Activated CD8-positive, alpha-beta memory T cell treated with anti-CD3 and anti-CD28 coated beads, Interleukin-2, amount 50 U/mL, for 48 hours (primary cell): Measurements from ENCODE around the gene GNB1.
A peak's percentile ranks its signal among the peaks of the same experiment; 100 is the strongest.
"Not testable (repeated sequence)": the region's sequence is repeated elsewhere in the genome, so short reads cannot be mapped to it uniquely, and the experiment has no call there.

ENCODE experiments used
- DNase-seq: peaks from one replicate; pipeline ENCODE4 v3.0.0-alpha.2; 2020

The GNB1 gene

DNA sequence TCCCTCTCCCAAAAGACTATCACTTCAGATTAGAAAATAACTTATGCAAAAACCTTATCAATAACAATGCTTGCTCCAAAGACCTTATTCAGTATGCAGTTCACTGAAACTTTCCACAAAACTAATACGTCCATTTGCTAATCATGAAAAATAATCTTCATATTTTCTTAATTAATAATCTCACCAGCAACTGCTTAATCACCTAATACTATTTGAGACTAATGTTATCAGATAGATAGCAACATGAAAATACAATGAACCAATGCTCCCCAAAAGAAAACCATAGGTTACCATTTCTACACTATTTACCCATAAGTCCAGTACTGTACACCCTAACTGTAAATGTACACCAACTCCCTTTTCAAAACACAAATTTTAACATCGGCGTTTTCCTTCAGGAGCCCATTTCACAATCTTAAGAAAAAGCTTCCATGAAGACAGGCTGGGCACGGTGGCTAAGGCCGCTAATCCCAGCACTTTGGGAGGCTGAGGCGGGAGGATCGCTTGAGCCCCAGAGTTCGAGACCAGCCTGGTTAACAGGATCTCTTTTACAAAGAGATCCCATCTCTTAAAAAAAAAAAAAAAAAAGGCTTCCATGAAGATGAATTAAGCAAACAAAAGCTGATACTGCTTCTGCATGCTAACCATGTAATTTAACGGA lies 1.7 kb downstream of the GNB1 start:
- no peak for DNase-seq

DNA sequence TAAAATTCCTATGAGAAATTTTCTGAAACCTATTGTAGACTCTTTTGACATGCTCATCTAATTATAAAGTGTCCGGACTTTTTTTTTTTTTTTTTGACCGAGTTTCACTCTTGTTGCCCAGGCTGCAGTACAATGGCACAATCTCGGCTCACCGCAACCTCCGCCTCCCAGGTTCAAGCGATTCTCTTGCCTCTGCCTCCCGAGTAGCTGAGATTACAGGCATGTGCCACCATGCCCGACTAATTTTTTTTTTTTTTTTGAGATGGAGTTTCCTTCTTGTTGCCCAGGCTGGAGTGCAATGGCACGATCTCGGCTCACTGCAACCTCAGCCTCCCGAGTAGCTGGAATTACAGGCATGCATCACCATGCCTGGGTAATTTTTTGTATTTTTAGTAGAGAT lies 7.0 kb downstream of the GNB1 start:
- not testable (repeated sequence) for DNase-seq

- DNase-seq = no peak
Observed at GRCh38 chr1:1883092-1883873, 7.6 kb downstream of the GNB1 start.

DNA sequence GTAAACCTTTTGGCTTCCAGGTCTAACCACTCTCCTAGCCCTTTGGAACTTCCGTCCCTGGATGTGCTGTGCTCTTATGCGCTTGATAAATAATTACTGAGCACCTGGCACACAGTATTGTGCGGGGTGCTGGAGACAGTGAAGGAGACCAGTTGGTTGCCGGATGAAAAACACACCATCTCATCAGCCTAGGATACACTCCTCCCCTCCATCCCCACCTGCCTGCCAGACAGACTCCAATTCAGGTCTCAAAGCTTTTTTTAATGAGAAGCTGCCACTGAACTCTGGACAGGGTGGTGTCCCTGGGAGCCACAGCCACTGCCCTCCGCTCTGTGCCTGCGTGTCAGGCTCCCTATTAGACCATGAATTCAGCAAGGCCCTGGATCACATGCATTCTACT lies 9.2 kb downstream of the GNB1 start:
- no peak for DNase-seq

DNA sequence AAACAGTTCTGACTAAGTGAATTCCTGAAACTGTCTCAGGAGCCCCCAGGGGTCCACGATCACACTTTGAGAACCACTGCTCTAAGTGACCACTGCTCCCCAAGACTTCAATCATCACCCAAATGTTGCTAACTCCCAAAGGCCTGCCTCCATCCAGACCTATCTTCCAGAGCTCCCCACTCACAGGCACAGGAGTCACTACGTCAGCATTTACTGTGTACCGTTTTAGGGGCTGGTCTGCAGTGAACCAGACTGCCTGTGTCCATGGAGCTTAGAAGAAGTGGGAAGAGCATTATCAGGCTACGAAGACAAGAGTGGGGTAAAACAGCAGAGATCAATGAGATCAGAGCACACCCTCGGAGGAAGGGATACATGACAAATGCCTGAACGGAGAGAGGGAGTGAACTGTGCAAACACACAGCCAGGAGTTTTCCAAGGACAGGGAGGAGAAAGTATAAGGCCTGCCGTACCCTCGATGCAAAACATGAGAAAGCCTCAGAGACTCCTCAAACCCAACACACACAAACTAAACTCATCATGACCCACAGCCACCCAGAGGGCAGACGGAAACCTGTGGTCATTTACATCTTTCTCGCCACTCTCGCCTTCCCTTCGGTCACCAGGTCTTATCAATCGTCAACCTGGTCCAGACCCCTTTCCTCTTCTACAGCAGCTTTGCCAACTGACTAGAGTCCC lies 10.1 kb downstream of the GNB1 start:
- no peak for DNase-seq

DNA sequence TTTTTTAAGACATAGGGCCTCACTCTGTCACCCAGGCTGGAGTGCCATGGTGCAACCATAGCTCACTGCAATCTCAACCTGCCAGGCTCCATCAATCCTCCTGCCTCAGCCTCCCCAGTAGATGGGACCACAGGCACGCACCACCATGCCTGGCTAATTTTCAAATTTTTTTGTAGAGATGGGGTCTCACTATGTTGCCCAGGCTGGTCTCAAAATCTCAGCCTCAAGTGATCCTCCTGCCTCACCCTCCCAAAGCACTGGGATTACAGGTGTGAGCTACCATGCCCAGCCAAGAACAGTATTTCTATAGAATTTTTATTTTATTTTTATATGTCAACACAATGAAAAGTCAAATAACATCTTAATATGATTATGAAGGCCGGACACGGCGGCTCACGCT lies 10.9 kb downstream of the GNB1 start:
- DNase-seq = no peak

DNA sequence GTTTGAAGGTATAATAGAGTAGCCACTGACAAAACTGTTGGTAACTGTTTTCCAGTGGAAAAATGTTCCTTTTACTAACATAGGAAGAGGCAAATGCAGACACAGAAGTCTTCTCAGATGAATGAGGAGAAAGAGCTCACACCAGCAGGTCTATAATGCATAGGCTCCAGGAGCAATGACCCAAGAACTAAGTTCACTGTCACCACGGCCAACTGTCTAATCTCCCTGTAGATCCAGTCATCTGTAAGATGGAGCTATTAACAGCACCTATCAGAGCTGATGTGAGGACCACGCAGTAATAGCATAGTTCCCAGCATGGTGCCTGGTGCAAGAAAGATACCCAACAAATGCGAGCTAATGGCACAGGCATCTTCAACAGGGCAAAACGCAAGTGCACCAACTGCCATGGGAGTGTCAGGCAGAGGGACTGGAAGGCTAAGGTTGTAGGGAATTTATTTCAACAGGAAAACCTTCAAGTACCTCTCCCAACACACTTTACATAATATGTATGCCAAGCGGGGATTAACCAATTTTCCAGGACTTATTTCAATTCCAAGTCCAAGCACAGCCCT lies 12.9 kb downstream of the GNB1 start:
- DNase-seq = no peak

DNA sequence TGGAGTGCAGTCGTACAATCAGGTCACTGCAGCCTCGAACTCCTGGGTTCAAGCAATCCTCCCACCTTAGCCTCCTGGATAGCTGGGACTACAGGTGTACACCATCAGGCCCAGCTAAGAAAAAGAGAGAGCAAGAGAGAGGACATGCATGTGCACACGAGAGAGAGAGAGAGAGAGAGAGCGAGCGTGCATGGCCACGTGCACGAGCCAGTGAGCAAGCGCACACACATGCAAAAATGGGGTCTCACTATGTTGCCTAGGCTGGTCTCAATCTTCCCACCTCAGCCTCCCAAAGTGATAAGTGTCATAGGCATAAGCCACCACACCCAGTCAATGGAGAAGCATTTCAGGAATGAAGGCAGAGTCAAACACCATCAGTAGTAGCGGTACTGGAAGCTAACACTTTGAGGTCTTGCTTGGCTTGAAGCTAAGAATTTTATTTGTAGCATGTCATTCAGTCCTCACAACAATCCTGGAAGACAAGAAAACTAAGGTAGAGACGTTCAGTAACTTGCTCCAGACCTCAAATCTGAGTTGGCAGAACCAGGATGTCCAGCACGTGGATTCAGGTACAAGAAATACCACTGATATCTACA lies 14.5 kb downstream of the GNB1 start:
- DNase-seq = no peak

GRCh38 chr1:1875932-1876331 lies 15.0 kb downstream of the GNB1 start:
- DNase-seq = peak; percentile 69

GRCh38 chr1:1874901-1875300 lies 16.0 kb downstream of the GNB1 start:
- DNase-seq = no peak

DNA sequence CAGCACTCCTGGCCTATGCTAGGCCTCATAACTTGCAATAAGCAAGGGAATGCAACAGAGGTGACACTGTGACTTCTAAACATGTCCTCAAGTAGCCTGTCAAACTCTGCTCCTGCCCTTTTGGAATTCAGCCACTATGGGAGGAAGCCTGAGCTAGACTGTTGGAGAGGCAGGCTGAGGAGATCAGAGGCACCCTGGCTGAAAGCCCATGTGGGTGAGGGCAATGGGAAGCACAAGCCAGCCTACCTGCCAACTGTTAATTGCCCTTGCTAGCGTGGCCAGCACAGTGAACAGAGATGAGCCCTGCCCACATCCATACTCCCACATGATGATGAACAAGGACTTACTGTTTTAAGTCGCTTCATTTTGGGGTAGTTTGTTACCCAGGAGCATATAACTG lies 17.7 kb downstream of the GNB1 start:
- DNase-seq = no peak

GRCh38 chr1:1872329-1872994 lies 18.4 kb downstream of the GNB1 start:
- DNase-seq = no peak

DNA sequence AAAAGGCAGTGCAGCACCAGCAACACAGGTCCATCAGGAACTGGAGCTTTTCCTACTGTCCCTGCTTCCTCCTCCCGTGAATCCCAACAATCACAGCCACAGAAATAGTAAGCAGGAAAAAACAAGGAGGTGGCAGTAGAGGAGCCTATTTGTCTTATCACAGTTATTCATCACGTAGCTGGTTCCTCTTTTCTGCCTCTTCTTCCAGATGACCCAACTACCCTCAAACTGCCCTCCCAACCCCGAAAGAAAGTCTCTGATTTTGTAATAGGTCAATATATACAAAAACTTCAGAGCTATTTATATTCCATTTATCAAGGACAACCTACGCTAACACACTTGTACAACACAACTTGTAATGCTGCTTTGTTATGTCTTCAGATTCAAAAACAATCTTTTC lies 21.4 kb downstream of the GNB1 start:
- no peak for DNase-seq

DNA sequence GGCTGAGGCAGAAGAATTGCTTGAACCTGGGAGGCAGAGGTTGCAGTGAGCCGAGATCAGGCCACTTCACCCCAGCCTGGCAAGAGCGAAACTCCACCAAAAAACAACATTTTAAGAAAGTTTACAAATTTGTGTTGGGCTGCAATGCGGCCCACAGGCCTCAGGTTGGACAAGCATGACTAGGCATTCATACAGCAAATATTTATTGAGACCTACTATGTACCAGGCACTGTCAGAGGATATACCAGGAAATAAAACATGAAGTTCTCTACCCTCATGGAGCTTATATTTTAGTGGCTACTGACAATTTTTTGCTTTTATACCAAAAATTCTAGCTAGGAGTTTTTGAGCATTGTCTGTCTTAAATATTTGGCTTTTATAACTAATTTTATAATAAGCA lies 23.7 kb downstream of the GNB1 start:
- DNase-seq = no peak

DNA sequence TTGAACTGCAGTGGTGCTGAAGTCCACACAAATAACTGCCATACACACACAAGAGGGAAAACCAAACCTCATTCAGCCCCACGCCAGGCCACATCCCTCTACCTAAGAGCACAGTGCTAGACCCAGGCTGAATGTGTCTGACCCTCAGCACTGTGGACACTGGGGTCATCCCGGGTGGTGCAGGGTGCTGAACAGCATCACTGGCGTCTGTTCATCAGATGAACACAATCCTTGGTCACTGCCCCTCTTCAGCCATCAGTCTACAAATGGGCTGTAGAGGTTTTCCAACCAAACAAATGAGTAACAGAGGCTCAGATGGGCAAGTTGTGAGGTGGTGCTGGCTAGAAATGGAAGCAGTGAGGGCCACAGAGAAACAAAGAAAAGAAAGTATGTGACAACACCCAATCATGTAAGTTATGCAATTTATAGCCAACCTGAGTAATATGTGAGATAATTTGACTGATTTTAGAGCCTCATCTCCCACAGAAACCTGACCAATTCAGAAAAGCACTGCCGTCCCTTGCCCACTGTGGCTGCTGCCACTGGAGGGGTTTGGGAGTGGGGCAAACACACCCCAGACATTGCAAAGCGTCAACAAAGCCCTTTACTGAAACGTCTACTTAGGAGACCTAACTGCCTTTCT lies 27.9 kb downstream of the GNB1 start:
- DNase-seq = no peak

DNA sequence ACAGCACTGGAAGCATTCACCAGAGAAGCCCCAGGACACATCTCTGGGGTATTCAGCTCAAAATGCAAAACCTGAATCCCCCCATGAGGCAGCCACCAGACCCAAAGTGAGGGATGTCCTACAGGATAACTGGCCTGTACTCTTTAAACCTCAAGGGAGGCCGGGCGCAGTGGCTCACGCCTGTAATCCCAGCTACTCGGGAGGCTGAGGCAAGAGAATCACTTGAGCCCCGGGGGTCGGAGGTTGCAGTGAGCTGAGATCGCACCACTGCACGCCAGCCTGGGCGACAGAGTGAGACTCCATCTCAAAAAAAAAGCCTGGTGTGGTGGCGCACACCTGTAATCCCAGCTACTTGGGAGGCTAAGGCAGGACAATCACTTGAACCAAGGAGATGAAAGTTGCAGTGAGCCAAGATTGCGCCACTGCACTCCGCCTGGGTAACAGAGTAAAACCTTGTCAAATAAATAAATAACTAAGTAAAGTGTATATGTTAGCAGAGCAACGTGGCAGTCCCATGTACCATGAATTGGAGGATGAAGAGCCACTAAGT lies 29.1 kb downstream of the GNB1 start:
- DNase-seq = not testable (repeated sequence)

- DNase-seq = no peak
Observed at GRCh38 chr1:1861339-1861730, 29.6 kb downstream of the GNB1 start.

DNA sequence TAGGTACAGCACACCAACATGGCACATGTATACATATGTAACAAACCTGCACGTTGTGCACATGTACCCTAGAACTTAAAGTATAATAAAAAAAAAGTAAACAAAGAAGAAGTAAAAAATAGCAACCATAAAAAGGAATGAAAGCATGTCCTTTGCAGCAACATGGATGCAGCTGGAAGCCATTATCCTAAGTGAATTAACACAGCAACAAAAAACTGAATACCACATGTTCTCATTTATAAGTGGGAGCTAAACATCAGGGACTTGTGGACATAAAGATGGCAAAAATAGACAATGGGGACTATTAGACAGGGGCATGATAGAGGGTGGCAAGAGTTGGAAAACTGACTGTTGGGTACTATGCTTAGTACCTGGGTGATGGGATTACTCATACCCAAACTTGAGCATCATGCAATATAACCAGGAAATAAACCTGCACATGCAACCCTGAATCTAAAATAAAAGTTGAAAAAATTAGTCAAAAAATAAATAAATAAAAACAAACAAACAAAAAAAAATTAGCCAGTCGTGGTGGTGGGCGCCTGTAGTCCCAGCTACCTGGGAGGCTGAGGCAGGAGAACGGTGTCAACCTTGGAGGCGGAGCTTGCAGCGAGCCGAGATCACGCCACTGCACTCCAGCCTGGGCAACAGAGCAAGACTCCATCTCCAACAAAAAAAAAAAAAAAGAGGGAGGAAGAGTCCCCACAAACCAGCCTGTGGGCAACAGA lies 30.8 kb downstream of the GNB1 start:
- DNase-seq = not testable (repeated sequence)

DNA sequence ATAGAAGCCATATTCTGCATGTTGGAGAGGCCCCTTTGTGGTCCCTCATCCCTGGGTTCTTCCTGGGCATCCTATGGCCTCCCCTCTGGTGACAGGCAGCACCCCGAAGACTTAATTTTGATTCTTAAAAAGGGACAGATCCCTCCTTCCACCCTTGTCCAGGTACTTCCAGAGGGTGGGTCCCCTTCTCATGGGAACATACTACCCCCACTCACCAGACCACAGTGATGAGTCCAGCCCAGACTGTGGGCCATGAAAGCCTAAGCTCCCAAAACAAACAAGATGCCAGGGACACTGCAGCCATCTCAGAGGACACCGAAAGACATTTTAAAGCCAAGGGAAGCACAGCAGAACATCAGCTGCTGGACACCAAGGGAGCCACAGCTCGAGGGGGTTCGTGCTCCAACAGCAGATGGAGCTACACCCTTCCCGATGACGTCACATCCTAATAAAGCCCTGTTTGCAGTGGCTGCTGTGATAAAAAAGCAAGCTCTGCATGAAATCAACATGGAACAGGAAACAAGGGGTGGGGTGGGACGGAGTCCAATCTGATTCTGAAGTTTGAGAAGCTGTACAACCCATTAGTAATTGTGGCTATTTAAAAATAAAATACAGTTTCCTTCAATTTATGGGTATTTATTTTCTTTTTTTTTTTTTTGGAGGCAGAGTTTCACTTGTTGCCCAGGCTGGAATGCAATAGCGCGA lies 32.4 kb downstream of the GNB1 start:
- DNase-seq = no peak

- DNase-seq = no peak
Observed at GRCh38 chr1:1857096-1857703, 33.7 kb downstream of the GNB1 start.
